Tibial nerve (tissue), 4 donors: ENCODE data around the gene MAP3K14.

ENCODE experiments used
- EP300 ChIP-seq, 2 donors: sonication (generic); formaldehyde crosslinking; IDR thresholded peaks; one replicate each; pipeline ENCODE4 v1.6.1; 2017; ENCODE audit warnings: antibody characterized with exemption in 2 of 2, mild to moderate bottlenecking in 1 of 2
- TF ChIP-seq, protein P1 (sequence below), 5 experiments: fragments of 200-600 bp in 3 of 5; fragments of 450-650 bp in 2 of 5; sonication (generic) in 3 of 5; IDR thresholded peaks; one replicate each; pipeline ENCODE4 v1.5.1; 2016 to 2019; ENCODE audit warnings: antibody characterized with exemption in 5 of 5, mild to moderate bottlenecking in 3 of 5, moderate library complexity in 2 of 5

DNA sequence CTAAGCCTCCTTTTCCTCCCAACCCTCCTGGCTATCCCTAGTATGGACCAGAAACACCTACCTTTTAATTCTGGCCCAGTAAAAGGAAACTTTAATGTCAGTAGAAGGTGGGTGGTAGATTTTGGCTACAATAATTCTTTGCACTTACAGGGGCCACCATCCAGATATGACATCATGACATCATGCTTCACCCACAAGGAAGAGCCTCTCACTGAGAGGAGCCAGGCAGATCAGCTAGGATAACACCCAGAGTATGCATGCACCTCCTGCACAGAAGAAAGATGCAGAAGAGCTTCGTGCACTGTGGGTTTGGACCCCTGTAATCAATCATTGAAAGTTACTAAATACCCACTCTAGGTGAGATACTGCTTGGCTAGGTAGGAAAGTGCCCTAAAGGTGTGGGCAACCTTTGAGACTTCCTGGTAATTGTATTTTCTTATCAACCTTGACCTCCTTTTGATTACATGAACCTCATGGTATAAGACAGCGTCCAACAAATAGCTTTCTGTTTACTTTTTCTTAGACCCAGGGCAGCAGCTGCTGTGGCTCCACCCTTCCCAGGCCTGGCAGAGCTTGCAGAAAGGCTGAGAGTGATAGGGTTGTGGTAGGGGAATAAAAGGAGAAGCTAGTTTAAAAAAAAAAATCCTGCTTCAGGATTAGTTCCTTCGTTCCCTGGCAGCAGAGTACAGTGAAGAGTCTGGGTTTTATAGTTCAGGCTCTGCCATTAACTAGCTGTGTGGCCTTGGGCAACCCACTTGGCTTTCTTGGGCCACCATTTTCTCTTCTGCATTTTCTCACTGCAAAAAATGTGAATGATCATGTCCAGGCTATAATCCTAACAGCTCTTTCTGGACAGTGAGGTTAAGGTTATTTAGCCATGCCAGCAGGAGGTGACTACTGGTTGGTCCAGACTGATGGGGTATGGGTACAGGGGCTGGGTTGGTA is 6.2 kb downstream of the MAP3K14 start:
- no peak for TF ChIP-seq EP300 (IDR thresholded peaks at IDR 0.05)
- TF ChIP-seq, protein P1, sequence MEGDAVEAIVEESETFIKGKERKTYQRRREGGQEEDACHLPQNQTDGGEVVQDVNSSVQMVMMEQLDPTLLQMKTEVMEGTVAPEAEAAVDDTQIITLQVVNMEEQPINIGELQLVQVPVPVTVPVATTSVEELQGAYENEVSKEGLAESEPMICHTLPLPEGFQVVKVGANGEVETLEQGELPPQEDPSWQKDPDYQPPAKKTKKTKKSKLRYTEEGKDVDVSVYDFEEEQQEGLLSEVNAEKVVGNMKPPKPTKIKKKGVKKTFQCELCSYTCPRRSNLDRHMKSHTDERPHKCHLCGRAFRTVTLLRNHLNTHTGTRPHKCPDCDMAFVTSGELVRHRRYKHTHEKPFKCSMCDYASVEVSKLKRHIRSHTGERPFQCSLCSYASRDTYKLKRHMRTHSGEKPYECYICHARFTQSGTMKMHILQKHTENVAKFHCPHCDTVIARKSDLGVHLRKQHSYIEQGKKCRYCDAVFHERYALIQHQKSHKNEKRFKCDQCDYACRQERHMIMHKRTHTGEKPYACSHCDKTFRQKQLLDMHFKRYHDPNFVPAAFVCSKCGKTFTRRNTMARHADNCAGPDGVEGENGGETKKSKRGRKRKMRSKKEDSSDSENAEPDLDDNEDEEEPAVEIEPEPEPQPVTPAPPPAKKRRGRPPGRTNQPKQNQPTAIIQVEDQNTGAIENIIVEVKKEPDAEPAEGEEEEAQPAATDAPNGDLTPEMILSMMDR (IDR thresholded peaks at IDR 0.05), result no peak
